ENCODE measurements around the gene ADGRG6.
"Not testable (repeated sequence)": the region's sequence is repeated elsewhere in the genome, so short reads cannot be mapped to it uniquely, and the experiment has no call there.

ADGRG6 gene

GRCh38 chr6:142444376-142444775 lies 142.6 kb downstream of the ADGRG6 start:
- Histone ChIP-seq H3K36me3 (ENCODE audit: insufficient read depth, low read length) (no peaks in the 10 kb centered on the region), H3K4me3 (ENCODE audit: low read depth, low read length) (no peak overlapping the region), H3K79me2 (ENCODE audit: control insufficient read depth, insufficient read depth, low read length, unreplicated experiment) (no peaks in the 10 kb centered on the region), H3K27me3 (ENCODE audit: insufficient read depth, low read length) (no peaks in the 10 kb centered on the region), H3K4me1 (ENCODE audit: control insufficient read depth, insufficient read depth, low read length, unreplicated experiment) (peaks cover 14% of the 10 kb centered on the region), H2AFZ (ENCODE audit: low read length, unreplicated experiment) (no peak overlapping the region), H3K27ac (ENCODE audit: low read depth, low read length) (no peak overlapping the region)

DNA sequence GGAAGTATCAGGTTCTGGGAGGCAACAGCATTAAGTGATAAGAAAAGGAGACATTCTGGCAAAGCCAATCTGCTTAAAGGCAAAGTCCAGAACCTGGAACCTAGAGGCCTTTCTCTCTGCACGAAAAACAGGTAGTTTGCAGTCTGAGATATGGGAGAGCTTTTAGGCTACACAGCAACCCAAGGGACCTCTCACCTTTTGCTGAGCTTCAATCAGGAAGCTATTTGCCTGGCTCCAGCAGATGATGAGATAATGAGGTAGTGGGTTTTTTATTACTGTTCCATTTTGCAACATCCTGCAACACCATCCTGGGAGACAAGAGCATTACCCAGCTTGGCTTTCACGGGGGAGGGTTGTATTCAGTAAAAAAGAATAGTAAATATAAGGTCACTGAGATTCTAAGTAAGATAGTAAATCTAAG lies 143.1 kb downstream of the ADGRG6 start:
- Histone ChIP-seq H3K36me3 (ENCODE audit: insufficient read depth, low read length) (no peaks in the 10 kb centered on the region), H3K4me3 (ENCODE audit: low read depth, low read length) (no peak overlapping the region), H3K4me1 (ENCODE audit: control insufficient read depth, insufficient read depth, low read length, unreplicated experiment) (peaks cover 14% of the 10 kb centered on the region), H2AFZ (ENCODE audit: low read length, unreplicated experiment) (no peak overlapping the region), H3K79me2 (ENCODE audit: control insufficient read depth, insufficient read depth, low read length, unreplicated experiment) (no peaks in the 10 kb centered on the region), H3K27me3 (ENCODE audit: insufficient read depth, low read length) (no peaks in the 10 kb centered on the region), H3K27ac (ENCODE audit: low read depth, low read length) (no peak overlapping the region)

DNA sequence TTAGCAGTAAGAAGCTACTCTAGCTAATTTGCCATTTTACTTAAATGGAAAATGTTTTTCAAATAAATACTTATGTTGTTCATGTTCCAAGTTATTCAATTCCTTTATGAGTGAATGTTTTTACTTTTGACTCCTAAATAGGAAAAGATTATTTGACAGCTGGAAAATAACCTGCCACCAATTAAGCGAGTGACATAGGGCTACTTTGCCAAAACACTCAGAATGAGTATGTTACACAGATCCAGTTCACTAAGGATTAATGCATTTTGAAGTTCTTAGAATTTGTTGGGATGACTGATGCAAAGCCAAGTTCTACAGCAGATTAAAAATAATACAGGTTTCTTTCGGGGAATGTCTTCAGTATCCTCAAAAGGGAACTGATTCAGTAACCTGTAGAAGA lies 144.4 kb downstream of the ADGRG6 start:
- H3K4me3 ChIP-seq (ENCODE audit: low read depth, low read length), result no peak overlapping the region
- H2AFZ ChIP-seq (ENCODE audit: low read length, unreplicated experiment), result no peak overlapping the region
- H3K27me3 ChIP-seq (ENCODE audit: insufficient read depth, low read length), result no peaks in the 10 kb centered on the region
- H3K27ac ChIP-seq (ENCODE audit: low read depth, low read length), result no peak overlapping the region
- H3K36me3 ChIP-seq (ENCODE audit: insufficient read depth, low read length), result no peaks in the 10 kb centered on the region
- peaks cover 14% of the 10 kb centered on the region for H3K4me1 ChIP-seq (ENCODE audit: control insufficient read depth, insufficient read depth, low read length, unreplicated experiment)
- no peaks in the 10 kb centered on the region for H3K79me2 ChIP-seq (ENCODE audit: control insufficient read depth, insufficient read depth, low read length, unreplicated experiment)

DNA sequence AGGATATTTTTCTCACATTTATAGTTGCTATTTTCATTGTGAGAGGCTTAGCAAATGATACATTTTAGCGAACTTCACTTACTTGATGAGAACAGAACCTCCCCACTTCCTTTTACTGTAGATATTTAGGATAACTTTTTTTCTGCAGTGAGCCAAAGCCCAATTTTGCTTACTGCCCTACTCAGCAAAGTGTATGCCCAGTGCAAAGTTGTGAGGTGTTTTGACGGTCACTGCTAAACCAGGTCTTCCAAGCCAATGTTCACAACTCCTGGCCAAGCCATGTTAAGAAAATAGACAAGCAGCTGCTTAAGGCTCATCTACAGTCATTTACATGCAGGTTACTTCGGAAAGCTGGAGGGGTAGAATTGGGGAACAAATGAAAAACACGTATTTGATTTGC lies 144.8 kb downstream of the ADGRG6 start:
- Histone ChIP-seq H2AFZ (ENCODE audit: low read length, unreplicated experiment) (no peak overlapping the region), H3K79me2 (ENCODE audit: control insufficient read depth, insufficient read depth, low read length, unreplicated experiment) (no peaks in the 10 kb centered on the region), H3K27ac (ENCODE audit: low read depth, low read length) (no peak overlapping the region), H3K4me1 (ENCODE audit: control insufficient read depth, insufficient read depth, low read length, unreplicated experiment) (peaks cover 14% of the 10 kb centered on the region), H3K36me3 (ENCODE audit: insufficient read depth, low read length) (no peaks in the 10 kb centered on the region), H3K4me3 (ENCODE audit: low read depth, low read length) (no peak overlapping the region), H3K27me3 (ENCODE audit: insufficient read depth, low read length) (no peaks in the 10 kb centered on the region)

- H3K36me3 ChIP-seq (ENCODE audit: insufficient read depth, low read length), result no peaks in the 10 kb centered on the region
- H3K4me3 ChIP-seq (ENCODE audit: low read depth, low read length), result no peak overlapping the region
- H3K79me2 ChIP-seq (ENCODE audit: control insufficient read depth, insufficient read depth, low read length, unreplicated experiment), result no peaks in the 10 kb centered on the region
- H3K27me3 ChIP-seq (ENCODE audit: insufficient read depth, low read length), result no peaks in the 10 kb centered on the region
- no peak overlapping the region for H2AFZ ChIP-seq (ENCODE audit: low read length, unreplicated experiment)
- H3K27ac ChIP-seq (ENCODE audit: low read depth, low read length), result no peak overlapping the region
- peaks cover 14% of the 10 kb centered on the region for H3K4me1 ChIP-seq (ENCODE audit: control insufficient read depth, insufficient read depth, low read length, unreplicated experiment)
Observed at GRCh38 chr6:142448091-142448729, 146.4 kb downstream of the ADGRG6 start.

- not testable (repeated sequence) for H3K4me3 ChIP-seq (ENCODE audit: low read depth, low read length); H3K27me3 ChIP-seq (ENCODE audit: insufficient read depth, low read length); H3K79me2 ChIP-seq (ENCODE audit: control insufficient read depth, insufficient read depth, low read length, unreplicated experiment); H3K4me1 ChIP-seq (ENCODE audit: control insufficient read depth, insufficient read depth, low read length, unreplicated experiment); H3K27ac ChIP-seq (ENCODE audit: low read depth, low read length); H2AFZ ChIP-seq (ENCODE audit: low read length, unreplicated experiment); H3K36me3 ChIP-seq (ENCODE audit: insufficient read depth, low read length)
Observed at GRCh38 chr6:142450856-142451255, 149.0 kb downstream of the ADGRG6 start.

- no peaks in the 10 kb centered on the region for H3K27me3 ChIP-seq (ENCODE audit: insufficient read depth, low read length)
- H3K79me2 ChIP-seq (ENCODE audit: control insufficient read depth, insufficient read depth, low read length, unreplicated experiment), result no peaks in the 10 kb centered on the region
- H3K36me3 ChIP-seq (ENCODE audit: insufficient read depth, low read length), result no peaks in the 10 kb centered on the region
- H2AFZ ChIP-seq (ENCODE audit: low read length, unreplicated experiment), result no peak overlapping the region
- no peak overlapping the region for H3K4me3 ChIP-seq (ENCODE audit: low read depth, low read length)
- H3K27ac ChIP-seq (ENCODE audit: low read depth, low read length), result no peak overlapping the region
- no peaks in the 10 kb centered on the region for H3K4me1 ChIP-seq (ENCODE audit: control insufficient read depth, insufficient read depth, low read length, unreplicated experiment)
Observed at GRCh38 chr6:142452993-142453392, 151.2 kb downstream of the ADGRG6 start.

GRCh38 chr6:142454196-142454595 lies 152.4 kb downstream of the ADGRG6 start:
- H3K79me2 ChIP-seq (ENCODE audit: control insufficient read depth, insufficient read depth, low read length, unreplicated experiment); H3K4me1 ChIP-seq (ENCODE audit: control insufficient read depth, insufficient read depth, low read length, unreplicated experiment); H2AFZ ChIP-seq (ENCODE audit: low read length, unreplicated experiment); H3K36me3 ChIP-seq (ENCODE audit: insufficient read depth, low read length); H3K27me3 ChIP-seq (ENCODE audit: insufficient read depth, low read length); H3K4me3 ChIP-seq (ENCODE audit: low read depth, low read length); H3K27ac ChIP-seq (ENCODE audit: low read depth, low read length): not testable (repeated sequence)

DNA sequence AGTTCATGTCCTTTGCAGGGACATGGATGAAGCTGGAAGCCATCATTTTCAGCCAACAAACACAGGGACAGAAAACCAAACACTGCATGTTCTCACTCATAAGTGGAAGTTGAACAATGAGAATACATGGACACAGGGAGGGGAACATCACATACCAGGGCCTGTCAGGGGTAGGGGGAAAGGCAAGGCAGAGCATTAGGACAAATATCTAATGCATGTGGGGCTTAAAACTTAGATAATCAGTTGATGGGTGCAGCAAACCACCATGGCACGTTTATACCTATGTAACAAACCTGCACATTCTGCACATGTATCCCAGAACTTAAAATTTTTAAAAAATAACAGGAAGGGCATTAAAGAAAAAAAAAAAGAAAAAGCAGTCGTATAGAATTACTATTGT lies 153.0 kb downstream of the ADGRG6 start:
- H3K4me1 ChIP-seq (ENCODE audit: control insufficient read depth, insufficient read depth, low read length, unreplicated experiment); H3K79me2 ChIP-seq (ENCODE audit: control insufficient read depth, insufficient read depth, low read length, unreplicated experiment); H3K27ac ChIP-seq (ENCODE audit: low read depth, low read length); H2AFZ ChIP-seq (ENCODE audit: low read length, unreplicated experiment); H3K27me3 ChIP-seq (ENCODE audit: insufficient read depth, low read length); H3K36me3 ChIP-seq (ENCODE audit: insufficient read depth, low read length); H3K4me3 ChIP-seq (ENCODE audit: low read depth, low read length): not testable (repeated sequence)

GRCh38 chr6:142455957-142456589 lies 154.3 kb downstream of the ADGRG6 start:
- H3K36me3 ChIP-seq (ENCODE audit: insufficient read depth, low read length), result no peaks in the 10 kb centered on the region
- H3K27me3 ChIP-seq (ENCODE audit: insufficient read depth, low read length), result no peaks in the 10 kb centered on the region
- H3K4me1 ChIP-seq (ENCODE audit: control insufficient read depth, insufficient read depth, low read length, unreplicated experiment), result no peaks in the 10 kb centered on the region
- H3K27ac ChIP-seq (ENCODE audit: low read depth, low read length), result no peak overlapping the region
- no peak overlapping the region for H2AFZ ChIP-seq (ENCODE audit: low read length, unreplicated experiment)
- no peaks in the 10 kb centered on the region for H3K79me2 ChIP-seq (ENCODE audit: control insufficient read depth, insufficient read depth, low read length, unreplicated experiment)
- H3K4me3 ChIP-seq (ENCODE audit: low read depth, low read length), result no peak overlapping the region

DNA sequence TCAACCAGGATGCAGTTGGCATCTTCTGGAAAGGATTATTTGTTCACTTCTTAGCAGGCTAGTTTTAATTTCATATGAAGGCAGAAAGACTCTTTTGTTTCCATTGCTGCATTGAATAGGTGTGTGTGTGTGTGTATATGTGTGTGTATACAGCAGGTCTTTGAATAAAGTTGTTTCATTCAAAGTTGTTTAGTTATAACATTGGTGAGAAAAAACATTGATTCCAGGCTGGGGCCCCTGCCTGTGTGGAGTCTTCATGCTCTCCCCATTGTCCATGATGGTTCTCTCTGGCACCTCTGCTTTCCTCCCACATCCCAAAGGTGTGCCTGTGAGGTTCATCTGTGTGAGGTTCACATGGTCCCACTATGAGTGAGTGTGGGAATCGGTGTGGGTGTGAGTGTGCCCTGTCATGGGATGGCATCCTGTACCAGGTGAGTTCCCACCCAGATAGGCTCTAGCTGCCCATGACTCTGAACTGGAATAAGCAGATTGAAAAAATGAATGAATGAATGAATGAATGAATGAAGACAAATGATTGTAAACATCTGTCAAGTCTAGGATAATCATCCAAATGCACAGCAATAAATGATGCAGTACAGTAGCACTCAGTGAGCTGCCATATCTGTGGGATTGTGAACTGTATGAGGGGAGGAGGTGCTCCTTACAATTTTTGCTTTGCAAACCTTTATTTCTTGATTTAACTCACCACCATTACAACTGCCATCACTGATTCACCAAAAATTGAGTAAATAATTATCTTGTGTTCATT lies 156.0 kb downstream of the ADGRG6 start:
- Histone ChIP-seq H3K79me2 (ENCODE audit: control insufficient read depth, insufficient read depth, low read length, unreplicated experiment) (no peaks in the 10 kb centered on the region), H3K4me3 (ENCODE audit: low read depth, low read length) (no peak overlapping the region), H3K27me3 (ENCODE audit: insufficient read depth, low read length) (no peaks in the 10 kb centered on the region), H3K27ac (ENCODE audit: low read depth, low read length) (no peak overlapping the region), H2AFZ (ENCODE audit: low read length, unreplicated experiment) (no peak overlapping the region), H3K36me3 (ENCODE audit: insufficient read depth, low read length) (no peaks in the 10 kb centered on the region), H3K4me1 (ENCODE audit: control insufficient read depth, insufficient read depth, low read length, unreplicated experiment) (no peaks in the 10 kb centered on the region)
